Activated naive CD8-positive, alpha-beta T cell treated with anti-CD3 and anti-CD28 coated beads, Interleukin-2, amount 50 U/mL, for 24 hours (primary cell): Measurements from ENCODE around the gene UPF2.
"Not testable (repeated sequence)": the region's sequence is repeated elsewhere in the genome, so short reads cannot be mapped to it uniquely, and the experiment has no call there.

ENCODE experiments used
- ATAC-seq: fragments of 150-1000 bp; cut with Tn5 transposase; one replicate; pipeline ENCODE4 v1.10.0; 2021
- DNase-seq: peaks from one replicate; pipeline ENCODE4 v3.0.0; 2021
- H3K27ac Mint-ChIP-seq: one replicate; pipeline ENCODE4 v1.8.0; 2021; ENCODE audit warnings: mild to moderate bottlenecking, mixed read lengths
- H3K27me3 Mint-ChIP-seq: one replicate; pipeline ENCODE4 v1.8.0; 2021; ENCODE audit warnings: mixed read lengths
- H3K36me3 Mint-ChIP-seq: one replicate; pipeline ENCODE4 v1.8.0; 2021; ENCODE audit warnings: low read depth, mixed read lengths
- H3K4me1 Mint-ChIP-seq: one replicate; pipeline ENCODE4 v1.8.0; 2021; ENCODE audit warnings: mixed read lengths
- H3K4me3 Mint-ChIP-seq: one replicate; pipeline ENCODE4 v1.8.0; 2021; ENCODE audit warnings: mild to moderate bottlenecking, moderate library complexity, mixed read lengths
- H3K9me3 Mint-ChIP-seq: one replicate; pipeline ENCODE4 v1.8.0; 2021; ENCODE audit warnings: mixed read lengths

The UPF2 gene

DNA sequence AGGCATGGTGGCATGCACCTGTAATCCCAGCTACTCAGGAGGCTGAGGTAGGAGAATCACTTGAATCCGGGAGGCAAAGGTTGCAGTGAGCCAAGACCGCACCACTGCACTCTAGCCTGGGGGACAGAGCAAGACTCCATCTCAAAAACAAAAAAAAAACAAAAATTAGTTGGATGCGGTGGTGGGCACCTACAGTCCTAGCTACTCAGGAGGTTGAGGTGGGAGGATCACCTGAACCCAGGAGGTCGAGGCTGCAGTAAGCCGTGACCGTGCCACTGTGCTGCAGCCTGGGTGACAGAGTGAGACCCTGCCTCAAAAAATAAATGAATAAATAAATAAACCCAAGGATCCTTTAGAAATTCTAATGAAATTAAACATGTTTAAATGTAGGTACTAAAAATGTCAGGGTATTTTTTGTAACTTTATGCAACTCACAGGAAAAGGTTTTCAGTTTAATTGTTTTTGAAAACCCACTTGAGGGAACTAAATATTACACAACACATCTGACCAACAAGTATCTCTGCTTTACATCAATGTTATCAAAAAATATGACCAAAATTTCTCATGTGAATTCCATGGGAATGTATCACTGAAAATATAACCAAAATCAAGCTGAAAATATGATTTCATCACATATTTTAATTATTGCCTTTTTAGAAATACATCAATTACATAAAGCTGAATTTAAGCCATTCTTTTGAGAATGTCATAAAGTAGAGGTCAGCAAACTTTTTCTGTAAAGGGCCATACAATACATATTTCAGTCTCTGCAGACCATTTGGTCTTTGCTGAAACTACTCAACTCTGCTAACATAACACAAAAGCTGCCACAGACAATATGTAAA, 23.9 kb downstream of the UPF2 start:
- Mint-ChIP-seq H3K4me1 (peaks cover 15% of the 10 kb centered on the region), H3K27me3 (no peaks in the 10 kb centered on the region), H3K27ac (no peak overlapping the region), H3K36me3 (peaks cover 16% of the 10 kb centered on the region), H3K9me3 (no peaks in the 10 kb centered on the region), H3K4me3 (no peak overlapping the region)
- no peak for DNase-seq
- ATAC-seq: no peak

DNA sequence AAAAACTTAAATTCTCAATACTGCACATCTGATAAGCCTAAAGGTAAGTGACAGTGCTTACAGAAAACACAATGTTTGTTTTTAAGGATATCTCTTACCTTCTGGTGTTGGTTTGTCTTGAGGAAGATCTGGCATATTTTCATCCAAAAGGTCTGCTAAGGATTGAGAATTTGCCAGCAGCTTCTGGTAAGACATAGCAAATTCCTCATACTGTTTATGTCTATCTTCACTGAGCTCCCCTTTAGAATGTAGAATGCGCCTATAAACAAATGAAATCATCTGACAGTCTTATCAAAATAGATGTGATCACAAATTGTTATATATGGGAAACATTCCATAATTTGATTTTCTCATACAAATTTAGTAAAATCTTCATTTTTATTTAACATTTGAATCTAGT, 28.7 kb downstream of the UPF2 start:
- H3K4me3 Mint-ChIP-seq: no peak overlapping the region
- DNase-seq (no peak), ATAC-seq (no peak)
- peaks cover 38% of the 10 kb centered on the region for H3K36me3 Mint-ChIP-seq
- no peaks in the 10 kb centered on the region for H3K27me3 Mint-ChIP-seq
- H3K27ac Mint-ChIP-seq: no peak overlapping the region
- H3K4me1 Mint-ChIP-seq: peaks cover 5% of the 10 kb centered on the region
- H3K9me3 Mint-ChIP-seq: peaks cover 8% of the 10 kb centered on the region

DNA sequence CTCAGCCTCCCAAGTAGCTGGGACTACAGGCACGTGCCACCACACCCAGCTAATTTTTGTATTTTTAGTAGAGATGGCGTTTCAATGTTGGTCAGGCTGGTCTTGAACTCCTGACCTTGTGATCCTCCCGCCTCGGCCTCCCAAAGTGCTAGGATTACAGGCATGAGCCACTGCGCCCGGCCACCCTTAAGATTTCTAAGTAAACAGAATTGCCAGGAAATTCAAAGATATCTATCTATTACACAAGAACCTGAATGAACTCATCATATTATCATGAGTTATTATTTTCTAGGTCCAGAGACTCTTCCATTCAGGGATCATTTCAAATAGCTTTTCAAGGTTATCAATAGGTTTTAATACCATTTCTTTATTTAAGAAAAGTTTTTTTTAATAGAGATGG, 29.2 kb downstream of the UPF2 start:
- not testable (repeated sequence) for DNase-seq, H3K27me3 Mint-ChIP-seq, H3K9me3 Mint-ChIP-seq, H3K27ac Mint-ChIP-seq, H3K4me3 Mint-ChIP-seq, ATAC-seq, H3K4me1 Mint-ChIP-seq
- H3K36me3 Mint-ChIP-seq: peaks cover 42% of the 10 kb centered on the region

DNA sequence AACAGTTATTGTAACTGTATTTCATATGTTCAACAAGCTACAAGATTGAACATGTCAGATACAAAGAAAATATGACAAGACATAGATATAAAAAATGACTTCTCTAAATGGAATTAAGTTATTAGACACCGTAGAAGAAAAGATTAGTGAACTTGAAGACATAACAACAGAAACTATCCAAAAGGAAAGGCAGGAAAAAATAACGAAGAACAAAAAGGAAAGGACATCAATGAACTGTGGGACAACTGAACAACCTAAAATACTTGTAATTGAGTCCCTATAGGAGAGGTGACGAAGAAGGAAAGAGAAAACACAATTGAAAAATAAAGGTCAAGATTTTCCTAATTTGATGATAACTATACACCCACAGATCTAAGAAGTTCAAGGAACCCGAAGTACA, 32.3 kb downstream of the UPF2 start:
- no peak for ATAC-seq
- Mint-ChIP-seq H3K27me3 (no peaks in the 10 kb centered on the region), H3K36me3 (peaks cover 46% of the 10 kb centered on the region), H3K27ac (peak overlapping the region; percentile 10), H3K4me1 (peaks cover 5% of the 10 kb centered on the region), H3K4me3 (no peak overlapping the region), H3K9me3 (peaks cover 8% of the 10 kb centered on the region)
- DNase-seq: no peak

DNA sequence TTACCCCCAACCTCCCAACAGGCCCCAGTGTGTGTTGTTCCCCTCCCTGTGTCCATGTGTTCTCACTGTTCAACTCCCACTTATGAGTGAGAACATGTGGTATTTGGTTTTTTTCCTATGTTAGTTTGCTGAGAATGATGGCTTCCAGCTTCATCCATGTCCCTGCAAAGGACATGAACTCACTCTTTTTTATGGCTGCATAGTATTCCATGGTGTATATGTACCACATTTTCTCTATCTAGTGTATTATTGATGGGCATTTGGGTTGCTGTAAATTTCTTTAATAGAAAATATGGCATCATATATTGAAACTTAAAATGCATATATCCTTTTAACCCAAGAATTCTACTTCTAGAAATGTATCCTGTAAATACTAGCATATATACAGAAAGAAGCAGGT, 33.8 kb downstream of the UPF2 start:
- not testable (repeated sequence) for DNase-seq, ATAC-seq, H3K27ac Mint-ChIP-seq, H3K4me3 Mint-ChIP-seq, H3K9me3 Mint-ChIP-seq, H3K4me1 Mint-ChIP-seq, H3K27me3 Mint-ChIP-seq
- H3K36me3 Mint-ChIP-seq: peaks cover 52% of the 10 kb centered on the region

DNA sequence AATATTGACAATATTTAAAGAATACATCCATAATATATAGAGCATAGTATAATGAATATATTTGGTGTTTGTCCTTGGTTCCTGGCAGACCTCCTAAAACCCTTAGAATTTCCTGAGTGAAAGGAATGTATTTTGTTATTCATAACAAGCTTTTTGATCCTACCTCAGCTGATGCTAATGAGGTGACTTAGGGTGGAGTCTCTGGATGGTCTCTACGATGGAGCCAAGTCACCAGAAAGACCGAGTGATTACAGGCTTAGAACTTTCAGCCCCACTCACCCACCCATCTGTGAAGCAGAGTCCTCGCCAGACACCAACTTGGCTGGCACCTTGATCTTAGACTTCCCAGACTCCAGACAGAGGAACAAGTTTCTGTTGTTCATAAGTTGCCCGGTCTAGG, 35.9 kb downstream of the UPF2 start:
- no peak for DNase-seq
- Mint-ChIP-seq H3K4me1 (peaks cover 5% of the 10 kb centered on the region), H3K27ac (no peak overlapping the region), H3K4me3 (no peak overlapping the region), H3K27me3 (no peaks in the 10 kb centered on the region), H3K9me3 (peaks cover 8% of the 10 kb centered on the region), H3K36me3 (peaks cover 59% of the 10 kb centered on the region)
- ATAC-seq: no peak

DNA sequence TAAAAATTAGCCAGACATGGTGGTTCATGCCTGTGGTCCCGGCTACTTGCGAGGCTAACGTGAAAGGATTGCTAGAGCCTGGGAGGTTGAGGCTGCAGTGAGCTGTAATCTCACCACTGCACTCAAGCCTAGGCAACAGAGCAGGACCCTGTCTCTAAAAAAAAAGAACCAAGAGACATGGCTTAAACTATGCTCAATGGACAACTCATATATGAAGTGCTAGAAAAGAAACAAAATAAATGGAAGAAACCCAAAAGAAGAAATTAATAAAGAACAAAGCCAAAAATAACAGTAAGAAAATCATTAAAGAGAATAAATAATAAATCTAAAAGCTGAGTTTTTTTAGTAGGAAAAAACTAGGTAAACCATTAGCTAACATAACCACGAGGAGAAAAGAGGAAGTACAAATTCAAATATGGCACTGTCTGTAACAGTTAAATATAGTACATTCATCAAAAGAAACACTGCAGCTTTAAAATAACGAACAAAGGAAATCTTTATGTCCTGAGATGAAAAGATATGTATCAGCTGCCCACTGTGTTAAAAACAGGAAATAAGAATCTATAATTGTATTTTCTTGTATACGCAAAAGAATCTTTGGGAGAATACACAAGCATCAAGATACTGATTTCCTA, 48.7 kb downstream of the UPF2 start:
- H3K27me3 Mint-ChIP-seq: no peaks in the 10 kb centered on the region
- H3K9me3 Mint-ChIP-seq: no peaks in the 10 kb centered on the region
- no peak overlapping the region for H3K4me3 Mint-ChIP-seq
- DNase-seq (no peak), ATAC-seq (no peak)
- peaks cover 19% of the 10 kb centered on the region for H3K4me1 Mint-ChIP-seq
- peaks cover 46% of the 10 kb centered on the region for H3K36me3 Mint-ChIP-seq
- peak overlapping the region; percentile 78 for H3K27ac Mint-ChIP-seq

DNA sequence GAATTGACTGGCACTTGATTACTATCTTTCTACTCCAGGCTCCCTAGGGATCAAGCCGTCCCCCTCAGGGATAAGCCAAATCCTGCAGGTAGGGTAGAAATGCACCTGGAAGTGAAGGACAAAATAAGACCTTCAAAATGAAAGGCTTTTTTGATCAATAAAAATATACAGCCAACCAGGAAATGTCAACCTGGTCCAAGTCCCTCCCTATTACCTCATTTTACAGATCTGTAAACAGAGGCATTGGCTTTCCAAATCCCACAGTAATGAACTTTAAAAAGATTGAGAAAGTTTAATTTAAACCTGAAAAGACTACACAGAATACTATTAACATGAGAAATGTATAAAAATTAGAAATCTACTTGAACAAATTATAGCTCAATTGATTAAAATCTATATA, 53.7 kb downstream of the UPF2 start:
- DNase-seq (no peak), ATAC-seq (no peak)
- Mint-ChIP-seq H3K4me1 (peaks cover 18% of the 10 kb centered on the region), H3K27ac (no peak overlapping the region), H3K4me3 (no peak overlapping the region), H3K27me3 (no peaks in the 10 kb centered on the region), H3K9me3 (no peaks in the 10 kb centered on the region), H3K36me3 (peaks cover 27% of the 10 kb centered on the region)

DNA sequence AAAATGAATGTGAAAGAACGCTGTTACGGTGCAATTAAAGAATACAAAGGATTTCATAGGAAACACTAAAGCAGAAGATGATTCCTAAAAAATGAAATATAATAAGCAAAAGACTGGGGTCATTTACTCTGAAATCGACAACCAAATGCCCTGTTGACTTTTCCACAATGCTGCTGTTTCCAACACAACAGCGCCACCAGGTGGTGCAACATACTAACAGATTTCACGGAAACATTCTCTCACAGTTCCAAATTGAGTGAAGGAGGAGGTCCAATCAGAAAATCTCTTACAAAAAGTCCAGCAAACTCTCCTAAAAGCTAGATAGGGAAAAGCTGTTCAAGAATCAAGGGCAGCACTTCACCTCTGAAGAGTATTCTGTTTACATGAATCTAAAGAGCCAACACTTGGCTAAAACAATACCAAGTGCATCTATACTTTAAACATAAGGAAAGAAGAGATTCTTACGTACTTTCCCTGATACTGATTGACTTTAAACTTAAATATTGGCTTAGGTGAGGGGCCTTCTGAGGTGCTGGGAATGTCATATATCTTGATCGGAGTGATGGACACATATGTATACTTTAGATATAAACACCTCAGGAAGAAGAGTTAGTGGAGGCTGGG, 55.9 kb downstream of the UPF2 start:
- ATAC-seq (no peak), DNase-seq (peak; percentile 78)
- H3K9me3 Mint-ChIP-seq: no peaks in the 10 kb centered on the region
- no peaks in the 10 kb centered on the region for H3K27me3 Mint-ChIP-seq
- H3K36me3 Mint-ChIP-seq: peaks cover 20% of the 10 kb centered on the region
- H3K4me3 Mint-ChIP-seq: no peak overlapping the region
- H3K27ac Mint-ChIP-seq: no peak overlapping the region
- H3K4me1 Mint-ChIP-seq: peaks cover 9% of the 10 kb centered on the region

DNA sequence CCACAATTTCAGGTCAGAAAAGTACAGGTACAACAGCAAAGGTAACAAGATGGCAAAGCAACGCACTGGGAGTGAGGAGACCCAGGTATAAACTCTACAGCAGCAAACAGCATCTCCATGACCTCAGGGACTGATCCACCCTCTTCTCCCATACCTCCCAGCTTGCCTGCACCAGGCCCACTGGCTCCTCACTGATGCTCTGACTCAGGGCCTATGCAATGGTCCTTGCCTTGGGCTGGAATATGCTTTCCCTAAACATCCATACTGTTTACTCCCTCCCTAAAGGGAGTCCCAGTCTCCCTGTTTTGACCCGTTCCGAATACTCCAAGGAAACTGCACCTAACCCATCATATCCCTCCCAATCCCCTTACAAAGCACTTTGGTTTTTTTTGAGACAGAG, 60.4 kb downstream of the UPF2 start:
- no peak for ATAC-seq
- no peaks in the 10 kb centered on the region for H3K9me3 Mint-ChIP-seq
- no peak for DNase-seq
- H3K27ac Mint-ChIP-seq: no peak overlapping the region
- no peaks in the 10 kb centered on the region for H3K27me3 Mint-ChIP-seq
- H3K36me3 Mint-ChIP-seq: peaks cover 33% of the 10 kb centered on the region
- no peak overlapping the region for H3K4me3 Mint-ChIP-seq
- peaks cover 7% of the 10 kb centered on the region for H3K4me1 Mint-ChIP-seq

DNA sequence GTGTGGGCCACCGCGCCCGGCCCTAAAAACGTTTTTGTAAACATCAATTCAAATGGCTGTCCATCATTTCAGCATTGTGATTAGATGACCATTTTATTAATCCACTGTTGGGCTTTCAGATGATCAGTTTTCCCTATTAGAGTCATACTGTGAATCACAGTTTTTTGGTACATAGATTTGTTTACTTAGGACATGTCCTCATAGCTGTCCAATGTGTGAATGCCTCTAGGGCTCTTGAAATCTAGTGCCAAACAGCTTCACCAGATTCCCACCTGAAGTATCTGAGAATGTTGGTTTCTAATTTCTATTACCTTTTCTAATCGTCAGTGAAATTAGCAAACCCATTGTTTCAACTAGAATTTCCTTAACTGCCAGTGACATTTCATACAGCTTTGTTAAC, 66.8 kb downstream of the UPF2 start:
- no peak overlapping the region for H3K4me3 Mint-ChIP-seq
- H3K9me3 Mint-ChIP-seq: no peaks in the 10 kb centered on the region
- H3K27ac Mint-ChIP-seq: no peak overlapping the region
- peaks cover 50% of the 10 kb centered on the region for H3K36me3 Mint-ChIP-seq
- peaks cover 3% of the 10 kb centered on the region for H3K4me1 Mint-ChIP-seq
- H3K27me3 Mint-ChIP-seq: no peaks in the 10 kb centered on the region
- DNase-seq (no peak), ATAC-seq (no peak)

DNA sequence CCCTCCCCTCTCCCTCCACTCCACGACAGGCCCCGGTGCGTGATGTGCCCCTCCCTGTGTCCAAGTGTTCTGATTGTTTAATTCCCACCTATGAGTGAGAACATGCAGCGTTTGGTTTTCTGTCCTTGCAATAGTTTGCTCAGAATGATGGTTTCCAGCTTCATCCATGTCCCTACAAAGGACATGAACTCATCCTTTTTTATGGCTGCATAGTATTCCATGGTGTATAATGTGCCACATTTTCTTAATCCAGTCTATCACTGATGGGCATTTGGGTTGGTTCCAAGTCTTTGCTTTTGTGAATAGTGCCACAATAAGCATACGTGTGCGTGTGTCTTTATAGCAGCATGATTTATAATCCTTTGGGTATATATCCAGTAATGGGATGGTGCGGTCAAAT, 70.1 kb downstream of the UPF2 start:
- not testable (repeated sequence) for H3K4me1 Mint-ChIP-seq, H3K9me3 Mint-ChIP-seq, H3K27ac Mint-ChIP-seq, ATAC-seq, H3K4me3 Mint-ChIP-seq, DNase-seq, H3K27me3 Mint-ChIP-seq
- peaks cover 39% of the 10 kb centered on the region for H3K36me3 Mint-ChIP-seq

DNA sequence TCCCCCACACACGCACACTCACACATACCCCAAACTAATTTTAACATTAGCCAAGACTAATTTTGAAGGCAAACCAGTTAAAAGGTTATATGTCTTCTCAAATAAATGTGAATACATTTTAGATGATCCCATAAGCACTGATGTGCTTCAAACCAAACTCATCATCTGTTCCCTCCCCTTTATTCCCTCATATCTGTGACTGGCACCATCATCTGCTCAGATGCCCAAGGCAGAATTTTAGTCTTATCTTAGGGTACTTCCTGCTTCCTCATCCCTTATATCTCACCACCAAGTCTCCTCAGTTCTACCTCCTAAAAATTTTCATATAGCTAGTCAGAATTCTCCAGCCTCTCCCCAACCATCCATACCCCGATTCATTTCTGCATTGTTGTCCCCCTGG, 80.4 kb downstream of the UPF2 start:
- Mint-ChIP-seq H3K36me3 (peaks cover 53% of the 10 kb centered on the region), H3K9me3 (peaks cover 6% of the 10 kb centered on the region), H3K4me3 (no peak overlapping the region), H3K27me3 (no peaks in the 10 kb centered on the region), H3K4me1 (no peaks in the 10 kb centered on the region), H3K27ac (no peak overlapping the region)
- no peak for ATAC-seq
- DNase-seq: no peak

DNA sequence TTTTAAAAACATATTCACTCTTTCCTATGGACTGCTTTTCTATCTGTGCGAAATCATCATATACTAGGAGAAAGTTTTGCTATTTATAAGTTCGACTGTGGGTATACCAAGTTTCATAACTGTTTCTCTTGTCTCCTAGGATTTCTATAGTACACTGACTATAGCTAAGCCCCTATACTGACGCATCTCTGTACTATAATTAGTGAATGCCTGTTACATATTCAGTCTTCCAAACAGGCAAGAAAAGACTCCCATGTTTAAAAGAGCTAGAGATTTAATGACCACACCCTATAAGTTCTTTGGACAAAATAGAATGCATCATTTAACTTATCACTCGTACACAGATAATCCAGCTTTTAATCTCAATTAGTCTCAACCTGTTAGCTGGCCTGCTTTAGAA, 80.8 kb downstream of the UPF2 start:
- peaks cover 50% of the 10 kb centered on the region for H3K36me3 Mint-ChIP-seq
- H3K27me3 Mint-ChIP-seq: no peaks in the 10 kb centered on the region
- no peak for DNase-seq

DNA sequence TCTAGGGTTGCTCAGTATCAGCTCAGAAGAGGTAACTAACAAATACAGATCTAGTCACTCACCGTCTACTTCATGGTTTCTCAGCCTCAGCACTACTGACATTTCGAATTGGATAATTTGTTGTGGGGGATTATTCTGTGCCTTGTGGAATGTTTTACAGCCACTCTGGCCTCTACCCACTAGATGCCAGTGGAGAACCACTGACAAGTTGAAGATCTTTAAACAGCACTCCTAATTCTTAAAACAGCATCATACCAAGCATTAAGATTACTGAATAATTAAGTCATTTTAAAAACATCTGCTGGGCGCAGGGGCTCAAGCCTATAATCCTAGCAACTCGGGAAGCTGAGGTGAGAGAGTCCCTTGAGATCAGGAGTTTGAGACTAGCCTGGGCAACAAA, 82.6 kb downstream of the UPF2 start:
- Mint-ChIP-seq H3K36me3 (peaks cover 53% of the 10 kb centered on the region), H3K27ac (no peak overlapping the region), H3K9me3 (no peaks in the 10 kb centered on the region), H3K4me3 (no peak overlapping the region), H3K4me1 (no peaks in the 10 kb centered on the region), H3K27me3 (no peaks in the 10 kb centered on the region)
- DNase-seq (no peak), ATAC-seq (no peak)

More for the DNA sequence above, 80.8 kb downstream of the UPF2 start:
- Mint-ChIP-seq H3K4me3 (no peak overlapping the region), H3K9me3 (peaks cover 2% of the 10 kb centered on the region), H3K4me1 (no peaks in the 10 kb centered on the region), H3K27ac (no peak overlapping the region)
- no peak for ATAC-seq
